HepG2 (cell line): Measurements from ENCODE around the gene AGRN. TPM values are rescaled to one million over a fixed set of nuclear protein-coding genes. Genes with fewer than 3 reads are reported as not detected.

Source experiments
- FOSL2 ChIP-seq: sonication (generic); formaldehyde crosslinking; IDR thresholded peaks from 2 replicates; pipeline ENCODE4 v1.4.0; 2020; ENCODE audit warnings: missing genetic modification reagents
- HNRNPUL1 ChIP-seq: fragments of 200-400 bp; formaldehyde crosslinking; IDR thresholded peaks from 2 replicates; pipeline ENCODE4 v1.6.1; 2017; ENCODE audit warnings: low read depth, mild to moderate bottlenecking, low read length, moderate library complexity
- KDM1A ChIP-seq: IDR thresholded peaks from 2 replicates; pipeline ENCODE4 v1.6.1; 2016; ENCODE audit warnings: missing compliant biosample characterization
- NBN ChIP-seq: fragments of 450-650 bp; conservative IDR thresholded peaks from 2 replicates; pipeline ENCODE4 v1.6.1; 2017
- NFKBIZ ChIP-seq: IDR thresholded peaks from 2 replicates; pipeline ENCODE4 v1.6.1; 2018; ENCODE audit warnings: missing genetic modification reagents, missing compliant biosample characterization
- NONO ChIP-seq, 2 experiments: fragments of 450-650 bp in 1 of 2; sonication (generic) in 1 of 2; formaldehyde crosslinking in 1 of 2; IDR thresholded peaks in 1 of 2; conservative IDR thresholded peaks in 1 of 2; 2 replicates each; pipeline versions ENCODE4 v1.6.1 to v1.8.0; 2017 to 2022; ENCODE audit warnings: mild to moderate bottlenecking in 1 of 2, missing genetic modification reagents in 1 of 2, moderate library complexity in 1 of 2
- NR2F6 ChIP-seq, 2 experiments: IDR thresholded peaks; 2 replicates each; pipeline ENCODE4 v1.6.1; 2016; ENCODE audit warnings: antibody characterized with exemption in 1 of 2, mild to moderate bottlenecking in 1 of 2
- PAX8 ChIP-seq: sonication (generic); formaldehyde crosslinking; IDR thresholded peaks from 2 replicates; pipeline ENCODE4 v1.8.0; 2022; ENCODE audit warnings: mild to moderate bottlenecking, missing genetic modification reagents, borderline replicate concordance
- SOX5 ChIP-seq: IDR thresholded peaks from 2 replicates; pipeline ENCODE4 v1.6.1; 2016; ENCODE audit warnings: borderline replicate concordance
- ZKSCAN1 ChIP-seq: fragments of 150-350 bp; IDR thresholded peaks from 2 replicates; pipeline ENCODE4 v1.6.1; 2014; ENCODE audit warnings: low read length
- ZNF225 ChIP-seq: sonication (generic); formaldehyde crosslinking; IDR thresholded peaks from 2 replicates; pipeline ENCODE4 v1.4.0; 2020; ENCODE audit warnings: mild to moderate bottlenecking, missing genetic modification reagents
- ZNF331 ChIP-seq: sonication (generic); formaldehyde crosslinking; IDR thresholded peaks from 2 replicates; pipeline ENCODE4 v1.4.0; 2020; ENCODE audit warnings: missing genetic modification reagents
- ZNF383 ChIP-seq: sonication (generic); formaldehyde crosslinking; IDR thresholded peaks from 2 replicates; pipeline ENCODE4 v1.4.0; 2020; ENCODE audit warnings: missing genetic modification reagents, mild to moderate bottlenecking, borderline replicate concordance
- ZNF501 ChIP-seq: sonication (generic); formaldehyde crosslinking; IDR thresholded peaks from 2 replicates; pipeline ENCODE4 v1.5.1; 2020; ENCODE audit warnings: mild to moderate bottlenecking, moderate library complexity, missing genetic modification reagents
- ZNF747 ChIP-seq: sonication (generic); formaldehyde crosslinking; IDR thresholded peaks from 2 replicates; pipeline ENCODE4 v1.8.1; 2023; ENCODE audit warnings: missing genetic modification reagents, mild to moderate bottlenecking, borderline replicate concordance
- ZNF773 ChIP-seq: sonication (generic); formaldehyde crosslinking; IDR thresholded peaks from 2 replicates; pipeline ENCODE4 v1.4.0; 2020; ENCODE audit warnings: missing genetic modification reagents, borderline replicate concordance
- polyA plus RNA-seq, 8 experiments: library from polyadenylated mRNA; depleted of rRNA in 3 of 8; stranded (reverse) in 7 of 8; unstranded in 1 of 8; fragments of >200 nt; fragmentation: Illumina TruSeq in 4 of 8; extraction: Trizol in 4 of 8; gene quantifications; 2 replicates each; pipeline versions ENCODE4 v1.2.1 to v1.2.3, GENCODE V29; 2011 to 2016; ENCODE audit warnings: low read depth in 4 of 8, missing spikeins in 1 of 8, mixed read lengths in 1 of 8; ENCODE audit not compliant: insufficient read depth in 1 of 8
- total RNA-seq, 5 experiments: library from RNA; depleted of rRNA; stranded (reverse); fragments of >200 nt; fragmentation: Illumina TruSeq; extraction: Trizol; gene quantifications; 2 replicates each; pipeline ENCODE4 v1.2.3, GENCODE V29; 2016; ENCODE audit warnings: low read depth in 1 of 5
- TF ChIP-seq, protein P1 (sequence below): sonication (generic); formaldehyde crosslinking; conservative IDR thresholded peaks from 2 replicates; pipeline ENCODE4 v1.8.1; 2023; ENCODE audit warnings: missing genetic modification reagents
- TF ChIP-seq, protein P2 (sequence below): sonication (generic); formaldehyde crosslinking; IDR thresholded peaks from one replicate; pipeline ENCODE4 v1.5.1; 2020; ENCODE audit warnings: mild to moderate bottlenecking, missing genetic modification reagents; ENCODE audit errors: not compliant biosample characterization
- TF ChIP-seq, protein P3 (sequence below): IDR thresholded peaks from 2 replicates; pipeline ENCODE4 v1.6.1; 2016; ENCODE audit warnings: missing genetic modification reagents, missing compliant biosample characterization
- TF ChIP-seq, protein P4 (sequence below): IDR thresholded peaks from 2 replicates; pipeline ENCODE4 v1.6.1; 2012; ENCODE audit warnings: inconsistent platforms

Gene AGRN
- total and polyA plus RNA-seq, 2 of the 13 experiments (the other 11 are each of a cell fraction or from before 2014, with no cell fraction given) = 29.8 to 65.2 TPM

DNA sequence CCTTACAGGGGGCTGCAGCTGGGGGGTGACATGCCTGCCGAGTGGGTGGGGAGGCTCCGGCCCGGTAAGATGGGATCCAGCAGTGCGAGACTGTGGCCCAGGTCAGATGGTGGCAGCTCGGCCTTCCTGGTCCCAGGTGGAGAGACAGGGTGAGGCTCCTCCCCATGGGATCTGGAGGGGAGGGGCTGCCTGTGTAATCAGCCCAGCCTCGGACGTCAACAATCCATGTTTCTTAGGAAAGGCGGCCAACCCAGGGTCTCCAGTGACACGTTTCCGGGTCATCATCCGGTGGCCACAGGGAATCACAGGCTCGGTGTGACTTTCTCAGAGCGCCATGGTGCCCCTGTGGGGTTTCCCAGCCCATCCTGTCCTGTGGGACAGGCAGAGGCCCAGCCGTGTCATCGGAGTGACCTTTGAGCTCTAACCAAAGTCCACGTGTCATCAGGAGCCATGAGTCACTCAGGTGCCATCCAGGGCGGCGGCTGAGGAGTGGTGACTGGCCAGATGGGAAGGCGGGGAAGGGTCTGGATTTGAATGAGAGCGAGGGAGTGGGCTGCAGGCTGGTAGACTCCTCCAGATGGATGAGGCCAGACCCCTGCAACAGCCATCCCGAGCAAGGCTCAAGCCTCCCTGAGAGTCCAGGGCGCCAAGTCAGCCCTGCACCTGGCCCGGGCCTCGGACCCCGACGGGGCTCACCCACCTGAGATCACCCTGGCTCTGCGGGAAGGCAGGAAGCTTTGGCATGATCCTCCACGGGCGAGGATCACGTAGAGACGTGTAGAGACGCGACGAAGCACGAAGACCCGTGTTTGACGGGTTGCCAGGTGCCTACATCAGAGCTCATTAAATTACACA, 13.4 kb upstream of the AGRN start (continued):
- TF ChIP-seq, protein P1, sequence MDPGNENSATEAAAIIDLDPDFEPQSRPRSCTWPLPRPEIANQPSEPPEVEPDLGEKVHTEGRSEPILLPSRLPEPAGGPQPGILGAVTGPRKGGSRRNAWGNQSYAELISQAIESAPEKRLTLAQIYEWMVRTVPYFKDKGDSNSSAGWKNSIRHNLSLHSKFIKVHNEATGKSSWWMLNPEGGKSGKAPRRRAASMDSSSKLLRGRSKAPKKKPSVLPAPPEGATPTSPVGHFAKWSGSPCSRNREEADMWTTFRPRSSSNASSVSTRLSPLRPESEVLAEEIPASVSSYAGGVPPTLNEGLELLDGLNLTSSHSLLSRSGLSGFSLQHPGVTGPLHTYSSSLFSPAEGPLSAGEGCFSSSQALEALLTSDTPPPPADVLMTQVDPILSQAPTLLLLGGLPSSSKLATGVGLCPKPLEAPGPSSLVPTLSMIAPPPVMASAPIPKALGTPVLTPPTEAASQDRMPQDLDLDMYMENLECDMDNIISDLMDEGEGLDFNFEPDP (CRISPR knock-in tag) = no peak
- TF ChIP-seq ZNF501 (CRISPR knock-in tag) = peak; percentile 88; the same call in 1 of the 2 replicates
- 0 out of 2 replicates have a peak, but pooled peaks have one; percentile 12 for TF ChIP-seq ZKSCAN1
- TF ChIP-seq, protein P2, sequence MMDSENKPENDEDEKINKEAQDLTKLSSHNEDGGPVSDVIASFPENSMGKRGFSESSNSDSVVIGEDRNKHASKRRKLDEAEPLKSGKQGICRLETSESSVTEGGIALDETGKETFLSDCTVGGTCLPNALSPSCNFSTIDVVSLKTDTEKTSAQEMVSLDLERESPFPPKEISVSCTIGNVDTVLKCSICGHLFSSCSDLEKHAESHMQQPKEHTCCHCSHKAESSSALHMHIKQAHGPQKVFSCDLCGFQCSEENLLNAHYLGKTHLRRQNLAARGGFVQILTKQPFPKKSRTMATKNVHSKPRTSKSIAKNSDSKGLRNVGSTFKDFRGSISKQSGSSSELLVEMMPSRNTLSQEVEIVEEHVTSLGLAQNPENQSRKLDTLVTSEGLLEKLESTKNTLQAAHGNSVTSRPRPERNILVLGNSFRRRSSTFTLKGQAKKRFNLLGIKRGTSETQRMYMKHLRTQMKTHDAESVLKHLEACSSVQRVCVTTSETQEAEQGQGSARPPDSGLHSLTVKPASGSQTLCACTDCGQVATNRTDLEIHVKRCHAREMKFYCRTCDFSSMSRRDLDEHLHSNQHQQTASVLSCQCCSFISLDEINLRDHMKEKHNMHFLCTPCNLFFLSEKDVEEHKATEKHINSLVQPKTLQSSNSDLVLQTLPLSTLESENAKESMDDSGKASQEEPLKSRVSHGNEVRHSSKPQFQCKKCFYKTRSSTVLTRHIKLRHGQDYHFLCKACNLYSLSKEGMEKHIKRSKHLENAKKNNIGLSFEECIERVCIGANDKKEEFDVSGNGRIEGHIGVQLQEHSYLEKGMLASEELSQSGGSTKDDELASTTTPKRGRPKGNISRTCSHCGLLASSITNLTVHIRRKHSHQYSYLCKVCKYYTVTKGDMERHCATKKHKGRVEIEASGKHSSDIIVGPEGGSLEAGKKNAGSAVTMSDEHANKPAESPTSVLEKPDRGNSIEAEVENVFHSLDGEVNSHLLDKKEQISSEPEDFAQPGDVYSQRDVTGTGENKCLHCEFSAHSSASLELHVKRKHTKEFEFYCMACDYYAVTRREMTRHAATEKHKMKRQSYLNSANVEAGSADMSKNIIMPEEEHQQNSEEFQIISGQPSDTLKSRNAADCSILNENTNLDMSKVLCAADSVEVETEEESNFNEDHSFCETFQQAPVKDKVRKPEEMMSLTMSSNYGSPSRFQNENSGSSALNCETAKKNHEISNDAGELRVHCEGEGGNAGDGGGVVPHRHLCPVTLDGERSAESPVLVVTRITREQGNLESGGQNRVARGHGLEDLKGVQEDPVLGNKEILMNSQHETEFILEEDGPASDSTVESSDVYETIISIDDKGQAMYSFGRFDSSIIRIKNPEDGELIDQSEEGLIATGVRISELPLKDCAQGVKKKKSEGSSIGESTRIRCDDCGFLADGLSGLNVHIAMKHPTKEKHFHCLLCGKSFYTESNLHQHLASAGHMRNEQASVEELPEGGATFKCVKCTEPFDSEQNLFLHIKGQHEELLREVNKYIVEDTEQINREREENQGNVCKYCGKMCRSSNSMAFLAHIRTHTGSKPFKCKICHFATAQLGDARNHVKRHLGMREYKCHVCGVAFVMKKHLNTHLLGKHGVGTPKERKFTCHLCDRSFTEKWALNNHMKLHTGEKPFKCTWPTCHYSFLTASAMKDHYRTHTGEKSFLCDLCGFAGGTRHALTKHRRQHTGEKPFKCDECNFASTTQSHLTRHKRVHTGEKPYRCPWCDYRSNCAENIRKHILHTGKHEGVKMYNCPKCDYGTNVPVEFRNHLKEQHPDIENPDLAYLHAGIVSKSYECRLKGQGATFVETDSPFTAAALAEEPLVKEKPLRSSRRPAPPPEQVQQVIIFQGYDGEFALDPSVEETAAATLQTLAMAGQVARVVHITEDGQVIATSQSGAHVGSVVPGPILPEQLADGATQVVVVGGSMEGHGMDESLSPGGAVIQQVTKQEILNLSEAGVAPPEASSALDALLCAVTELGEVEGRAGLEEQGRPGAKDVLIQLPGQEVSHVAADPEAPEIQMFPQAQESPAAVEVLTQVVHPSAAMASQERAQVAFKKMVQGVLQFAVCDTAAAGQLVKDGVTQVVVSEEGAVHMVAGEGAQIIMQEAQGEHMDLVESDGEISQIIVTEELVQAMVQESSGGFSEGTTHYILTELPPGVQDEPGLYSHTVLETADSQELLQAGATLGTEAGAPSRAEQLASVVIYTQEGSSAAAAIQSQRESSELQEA (CRISPR knock-in tag) = no peak
- no peak for TF ChIP-seq NBN
- TF ChIP-seq, protein P3, sequence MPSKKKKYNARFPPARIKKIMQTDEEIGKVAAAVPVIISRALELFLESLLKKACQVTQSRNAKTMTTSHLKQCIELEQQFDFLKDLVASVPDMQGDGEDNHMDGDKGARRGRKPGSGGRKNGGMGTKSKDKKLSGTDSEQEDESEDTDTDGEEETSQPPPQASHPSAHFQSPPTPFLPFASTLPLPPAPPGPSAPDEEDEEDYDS (CRISPR knock-in tag) = peak; percentile 67; the same call in 1 of the 2 replicates
- TF ChIP-seq HNRNPUL1 = no peak
- TF ChIP-seq NONO (IDR thresholded peaks at IDR 0.05) = no peak
- TF ChIP-seq NONO (CRISPR knock-in tag; conservative IDR thresholded peaks at IDR 0.05) = peak; percentile 93
- TF ChIP-seq ZNF383 (CRISPR knock-in tag) = no peak
- peak; percentile 66; the same call in 1 of the 2 replicates for TF ChIP-seq SOX5 (CRISPR knock-in tag)
- TF ChIP-seq FOSL2 (CRISPR knock-in tag) = peak; percentile 99
- TF ChIP-seq ZNF773 (CRISPR knock-in tag) = no peak
- no peak; the same call in 1 of the 2 replicates for TF ChIP-seq ZNF747 (CRISPR knock-in tag)
- TF ChIP-seq NFKBIZ (CRISPR knock-in tag) = peak; percentile 58; the same call in 1 of the 2 replicates
- TF ChIP-seq NR2F6 (IDR thresholded peaks at IDR 0.05) = peak; percentile 79
- peak; percentile 89 for TF ChIP-seq NR2F6 (CRISPR knock-in tag; IDR thresholded peaks at IDR 0.05)
- TF ChIP-seq ZNF225 (CRISPR knock-in tag) = no peak
- TF ChIP-seq KDM1A = peak; percentile 84; the same call in 1 of the 2 replicates
- TF ChIP-seq ZNF331 (CRISPR knock-in tag) = peak; percentile 83
- TF ChIP-seq PAX8 = no peak
- TF ChIP-seq, protein P4, sequence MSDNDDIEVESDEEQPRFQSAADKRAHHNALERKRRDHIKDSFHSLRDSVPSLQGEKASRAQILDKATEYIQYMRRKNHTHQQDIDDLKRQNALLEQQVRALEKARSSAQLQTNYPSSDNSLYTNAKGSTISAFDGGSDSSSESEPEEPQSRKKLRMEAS = no peak
